GM23248 (cell line): ENCODE results near the gene TMEM150A.

Source experiments
- EZH2 ChIP-seq: fragments of 200-600 bp; sonication (generic); IDR thresholded peaks from 2 replicates; pipeline ENCODE4 v1.6.1; 2018; ENCODE audit warnings: antibody characterized with exemption, mild to moderate bottlenecking; ENCODE audit not compliant: insufficient read depth, poor library complexity, severe bottlenecking
- EZH2phosphoT487 ChIP-seq: fragments of 200-600 bp; sonication (generic); IDR thresholded peaks from 2 replicates; pipeline ENCODE4 v1.6.1; 2018; ENCODE audit warnings: antibody characterized with exemption, moderate library complexity, mild to moderate bottlenecking, low read depth; ENCODE audit not compliant: insufficient read depth

- TF ChIP-seq EZH2 (no peak), EZH2phosphoT487 (no peak)
These were observed 18.8 kb upstream of the TMEM150A start for GRCh38 chr2:85621338-85621737.
